Natural killer cell (primary cell): ENCODE measurements around the gene ALDH1L1. TPM values are rescaled to one million over a fixed set of nuclear protein-coding genes. Genes with fewer than 3 reads are reported as not detected.

Experiments
- ATAC-seq, 3 donors: fragments of 150-1000 bp in 2 of 3; fragments of 200-7000 bp in 1 of 3; cut with Tn5 transposase; 1 replicate in 1 of 3; 2 replicates in 2 of 3; pipeline ENCODE4 v1.10.0; 2021; ENCODE audit warnings: mild to moderate bottlenecking in 2 of 3, moderate library complexity in 2 of 3
- DNase-seq, 2 donors: peaks; one replicate each; pipeline versions ENCODE4 v3.0.0 to v3.0.0-alpha.2; 2013 to 2021; ENCODE audit warnings: mixed read lengths in 1 of 2
- H3K27ac ChIP-seq: one replicate; pipeline ENCODE4 v1.5.1; 2013; ENCODE audit warnings: mild to moderate bottlenecking, low read length
- H3K27me3 ChIP-seq: one replicate; pipeline ENCODE4 v1.6.1; 2013; ENCODE audit warnings: low read length; ENCODE audit not compliant: control insufficient read depth, insufficient read depth
- H3K36me3 ChIP-seq: one replicate; pipeline ENCODE4 v1.6.1; 2013; ENCODE audit warnings: low read length; ENCODE audit not compliant: control insufficient read depth, insufficient read depth
- H3K4me1 ChIP-seq: one replicate; pipeline ENCODE4 v1.6.1; 2013; ENCODE audit warnings: low read length; ENCODE audit not compliant: control insufficient read depth, insufficient read depth
- H3K4me3 ChIP-seq: one replicate; pipeline ENCODE4 v1.5.1; 2013; ENCODE audit warnings: low read length
- H3K9me3 ChIP-seq: one replicate; pipeline ENCODE4 v1.6.1; 2013; ENCODE audit warnings: low read length; ENCODE audit not compliant: control insufficient read depth, insufficient read depth
- H3K27ac Mint-ChIP-seq, 2 donors: one replicate each; pipeline ENCODE4 v1.8.0; 2022; ENCODE audit warnings: mild to moderate bottlenecking in 2 of 2, mixed read lengths in 2 of 2, moderate library complexity in 1 of 2
- H3K27me3 Mint-ChIP-seq, 2 donors: one replicate each; pipeline ENCODE4 v1.8.0; 2022; ENCODE audit warnings: low read depth in 2 of 2, mixed read lengths in 2 of 2
- H3K36me3 Mint-ChIP-seq: one replicate; pipeline ENCODE4 v1.8.0; 2022; ENCODE audit warnings: mixed read lengths
- H3K4me1 Mint-ChIP-seq, 2 donors: one replicate each; pipeline ENCODE4 v1.8.0; 2022; ENCODE audit warnings: mixed read lengths in 2 of 2
- H3K4me3 Mint-ChIP-seq: one replicate; pipeline ENCODE4 v1.8.0; 2022; ENCODE audit warnings: mild to moderate bottlenecking, moderate library complexity, mixed read lengths
- H3K9me3 Mint-ChIP-seq, 2 donors: one replicate each; pipeline ENCODE4 v1.8.0; 2022; ENCODE audit warnings: mixed read lengths in 2 of 2
- WGBS: methylation state at CpG from one replicate; pipeline ENCODE4 v1.1.7; 2013; ENCODE audit warnings: missing lambda C conversion rate; ENCODE audit not compliant: insufficient coverage; 5-methylcytosine and 5-hydroxymethylcytosine counted together
- intact Hi-C: fragments of 100-400 bp; cut with micrococcal nuclease; formaldehyde crosslinking; loops from one replicate; pipeline ENCODE4 v1.14.2; 2022
- total RNA-seq, 4 donors: library from RNA; stranded (reverse); fragments of 120-200 nt in 1 of 4; gene quantifications; one replicate each; pipeline versions ENCODE4 v1.2.3 to v1.2.4, GENCODE V29; 2013 to 2022
- TF ChIP-seq, protein P1 (sequence below): fragments of 200-600 bp; IDR thresholded peaks from one replicate; pipeline ENCODE4 v1.8.0; 2022; ENCODE audit warnings: antibody characterized with exemption

The ALDH1L1 gene
- total RNA-seq, 3 donors from 2014 or later (not counting 1 experiment from before 2014, with no cell fraction given): not detected

- no peak overlapping the region for H3K4me3 ChIP-seq
- H3K36me3 ChIP-seq: no peaks in the 10 kb centered on the region
- DNase-seq: no peak
- no peaks in the 10 kb centered on the region for H3K9me3 ChIP-seq
- no peaks in the 10 kb centered on the region for H3K4me1 ChIP-seq
- no peak for ATAC-seq
- peaks cover 3 to 23% of the 10 kb centered on the region in 2 donors for H3K27me3 Mint-ChIP-seq
- intact Hi-C loops: no loop called here
- no peaks in the 10 kb centered on the region for H3K4me1 Mint-ChIP-seq
- no peaks in the 10 kb centered on the region for H3K36me3 Mint-ChIP-seq
- H3K4me3 Mint-ChIP-seq: no peak overlapping the region
- WGBS: 70% methylated on average over 4 of the region's 4 CpGs
- no peak overlapping the region for H3K27ac ChIP-seq
- TF ChIP-seq, protein P1, sequence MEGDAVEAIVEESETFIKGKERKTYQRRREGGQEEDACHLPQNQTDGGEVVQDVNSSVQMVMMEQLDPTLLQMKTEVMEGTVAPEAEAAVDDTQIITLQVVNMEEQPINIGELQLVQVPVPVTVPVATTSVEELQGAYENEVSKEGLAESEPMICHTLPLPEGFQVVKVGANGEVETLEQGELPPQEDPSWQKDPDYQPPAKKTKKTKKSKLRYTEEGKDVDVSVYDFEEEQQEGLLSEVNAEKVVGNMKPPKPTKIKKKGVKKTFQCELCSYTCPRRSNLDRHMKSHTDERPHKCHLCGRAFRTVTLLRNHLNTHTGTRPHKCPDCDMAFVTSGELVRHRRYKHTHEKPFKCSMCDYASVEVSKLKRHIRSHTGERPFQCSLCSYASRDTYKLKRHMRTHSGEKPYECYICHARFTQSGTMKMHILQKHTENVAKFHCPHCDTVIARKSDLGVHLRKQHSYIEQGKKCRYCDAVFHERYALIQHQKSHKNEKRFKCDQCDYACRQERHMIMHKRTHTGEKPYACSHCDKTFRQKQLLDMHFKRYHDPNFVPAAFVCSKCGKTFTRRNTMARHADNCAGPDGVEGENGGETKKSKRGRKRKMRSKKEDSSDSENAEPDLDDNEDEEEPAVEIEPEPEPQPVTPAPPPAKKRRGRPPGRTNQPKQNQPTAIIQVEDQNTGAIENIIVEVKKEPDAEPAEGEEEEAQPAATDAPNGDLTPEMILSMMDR: no peak
- no peaks in the 10 kb centered on the region for H3K27me3 ChIP-seq
- no peak overlapping the region for H3K27ac Mint-ChIP-seq
- no peaks in the 10 kb centered on the region for H3K9me3 Mint-ChIP-seq
Measured at GRCh38 chr3:126202680-126203079, 22.3 kb upstream of the ALDH1L1 start.

- ATAC-seq (no peak), DNase-seq (no peak)
- Histone ChIP-seq H3K4me1 (no peaks in the 10 kb centered on the region), H3K27ac (no peak overlapping the region), H3K27me3 (no peaks in the 10 kb centered on the region), H3K36me3 (no peaks in the 10 kb centered on the region), H3K4me3 (no peak overlapping the region), H3K9me3 (no peaks in the 10 kb centered on the region)
- WGBS: 83% methylated on average over 3 of the region's 3 CpGs
- Mint-ChIP-seq H3K9me3 (no peaks in the 10 kb centered on the region), H3K27me3 (peaks cover 3 to 27% of the 10 kb centered on the region in 2 donors), H3K4me3 (no peak overlapping the region), H3K27ac (no peak overlapping the region), H3K36me3 (no peaks in the 10 kb centered on the region), H3K4me1 (no peaks in the 10 kb centered on the region)
- intact Hi-C loops: no loop called here
- TF ChIP-seq, protein P1: no peak
Measured at GRCh38 chr3:126202276-126202675, 21.9 kb upstream of the ALDH1L1 start.

- H3K36me3 Mint-ChIP-seq: no peaks in the 10 kb centered on the region
- TF ChIP-seq, protein P1: no peak
- DNase-seq: no peak
- Histone ChIP-seq H3K4me1 (no peaks in the 10 kb centered on the region), H3K9me3 (no peaks in the 10 kb centered on the region), H3K36me3 (no peaks in the 10 kb centered on the region), H3K4me3 (no peak overlapping the region), H3K27ac (no peak overlapping the region), H3K27me3 (no peaks in the 10 kb centered on the region)
- no peaks in the 10 kb centered on the region for H3K9me3 Mint-ChIP-seq
- no peaks in the 10 kb centered on the region for H3K4me1 Mint-ChIP-seq
- H3K27ac Mint-ChIP-seq: no peak overlapping the region
- H3K4me3 Mint-ChIP-seq: no peak overlapping the region
- intact Hi-C loops: no loop called here
- ATAC-seq: no peak
- peaks cover 3 to 29% of the 10 kb centered on the region in 2 donors for H3K27me3 Mint-ChIP-seq
- WGBS: 57% methylated on average over 1 of the region's 3 CpGs
Measured at GRCh38 chr3:126201168-126201567, 20.8 kb upstream of the ALDH1L1 start.

DNA sequence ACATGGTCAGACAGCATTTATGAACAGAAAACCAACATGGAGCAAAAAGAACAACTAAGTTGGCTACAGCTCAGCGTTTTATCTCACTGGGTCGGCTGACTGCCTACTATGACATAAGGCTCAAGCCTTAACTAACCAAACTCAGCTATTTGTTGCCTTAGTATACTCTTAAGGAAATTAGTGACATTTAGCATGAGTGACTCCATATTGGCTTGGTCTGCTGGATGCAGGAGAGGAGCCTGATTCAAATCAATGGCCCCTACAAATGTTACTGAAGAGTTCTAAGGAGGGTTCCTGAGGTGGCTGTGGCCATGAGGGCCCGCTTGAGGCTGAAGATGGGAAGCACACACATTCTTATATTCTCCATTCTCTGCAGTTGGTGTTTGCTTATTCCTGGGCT is 20.1 kb upstream of the ALDH1L1 start:
- Histone ChIP-seq H3K4me1 (no peaks in the 10 kb centered on the region), H3K27ac (no peak overlapping the region), H3K36me3 (no peaks in the 10 kb centered on the region), H3K9me3 (no peaks in the 10 kb centered on the region), H3K27me3 (no peaks in the 10 kb centered on the region), H3K4me3 (no peak overlapping the region)
- TF ChIP-seq, protein P1: no peak
- H3K27me3 Mint-ChIP-seq: peaks cover 3 to 29% of the 10 kb centered on the region in 2 donors
- H3K9me3 Mint-ChIP-seq: no peaks in the 10 kb centered on the region
- H3K4me3 Mint-ChIP-seq: no peak overlapping the region
- H3K36me3 Mint-ChIP-seq: no peaks in the 10 kb centered on the region
- ATAC-seq (no peak), DNase-seq (no peak)
- H3K4me1 Mint-ChIP-seq: no peaks in the 10 kb centered on the region
- intact Hi-C loops: no loop called here
- 100% methylated on average over 2 of the region's 3 CpGs for WGBS
- no peak overlapping the region for H3K27ac Mint-ChIP-seq
